T-cell (primary cell): ENCODE measurements around the gene RHOB. TPM values are rescaled to one million over a fixed set of nuclear protein-coding genes. Genes with fewer than 3 reads are reported as not detected.
"Not testable (repeated sequence)": the region's sequence is repeated elsewhere in the genome, so short reads cannot be mapped to it uniquely, and the experiment has no call there.

ENCODE experiments used
- ATAC-seq, 4 experiments: fragments of 200-7000 bp in 3 of 4; fragments of 150-1000 bp in 1 of 4; cut with Tn5 transposase; replicated peaks in 1 of 4; 1 replicate in 3 of 4; 2 replicates in 1 of 4; pipeline ENCODE4 v1.10.0; 2021; ENCODE audit warnings: moderate library complexity in 3 of 4, mild to moderate bottlenecking in 2 of 4, moderate number of reproducible peaks in 1 of 4
- CTCF ChIA-PET, 2 donors: fragments of 300-600 bp; sonication (Branson Sonifier 250); formaldehyde crosslinking; loops; one replicate each; lab custom pipeline; 2022; ENCODE audit warnings: antibody characterized with exemption in 2 of 2; lab: Charles Lee
- POLR2A ChIA-PET, 2 donors: fragments of 300-600 bp; sonication (Branson Sonifier 250); formaldehyde crosslinking; loops; one replicate each; lab custom pipeline; 2022; ENCODE audit warnings: antibody characterized with exemption in 2 of 2; lab: Charles Lee
- DNase-seq, 35 experiments: peaks; one replicate each; pipeline versions ENCODE4 v3.0.0 to v3.0.0-alpha.2; 2013 to 2023
- H3K27ac ChIP-seq: one replicate; pipeline ENCODE4 v1.5.1; 2013; ENCODE audit warnings: low read length
- H3K27me3 ChIP-seq, 2 experiments: replicated peaks in 1 of 2; 1 replicate in 1 of 2; 2 replicates in 1 of 2; pipeline versions ENCODE4 v1.6.1 to v1.7.0; 2013; ENCODE audit warnings: low read length in 1 of 2, mixed read lengths in 1 of 2; ENCODE audit not compliant: control insufficient read depth in 2 of 2, insufficient read depth in 2 of 2; ENCODE audit errors: extremely low read depth in 1 of 2
- H3K36me3 ChIP-seq, 2 donors: 1 replicate in 1 of 2; 2 replicates in 1 of 2; pipeline versions ENCODE4 v1.6.1 to v1.7.0; 2013; ENCODE audit warnings: low read length in 1 of 2; ENCODE audit not compliant: control insufficient read depth in 2 of 2, insufficient read depth in 1 of 2; ENCODE audit errors: extremely low read depth in 1 of 2
- H3K4me1 ChIP-seq, 2 experiments: 1 replicate in 1 of 2; 2 replicates in 1 of 2; pipeline versions ENCODE4 v1.6.1 to v1.7.0; 2013; ENCODE audit warnings: low read length in 2 of 2, mixed read lengths in 1 of 2; ENCODE audit not compliant: insufficient read depth in 2 of 2, control insufficient read depth in 1 of 2; ENCODE audit errors: extremely low read depth in 1 of 2
- H3K4me3 ChIP-seq, 2 donors: 1 replicate in 1 of 2; 2 replicates in 1 of 2; pipeline versions ENCODE4 v1.5.1 to v1.7.0; 2013; ENCODE audit warnings: mild to moderate bottlenecking in 2 of 2, low read length in 1 of 2, moderate library complexity in 1 of 2; ENCODE audit not compliant: control insufficient read depth in 1 of 2; ENCODE audit errors: extremely low read depth in 1 of 2
- H3K9me3 ChIP-seq: 2 replicates; pipeline ENCODE4 v1.7.0; 2013
- H3K27ac Mint-ChIP-seq, 2 donors: one replicate each; pipeline ENCODE4 v1.8.0; 2020 to 2021; ENCODE audit warnings: mild to moderate bottlenecking in 2 of 2, mixed read lengths in 2 of 2
- H3K27me3 Mint-ChIP-seq, 2 donors: one replicate each; pipeline ENCODE4 v1.8.0; 2021 to 2022; ENCODE audit warnings: mixed read lengths in 2 of 2
- H3K36me3 Mint-ChIP-seq: one replicate; pipeline ENCODE4 v1.8.0; 2021; ENCODE audit warnings: mixed read lengths
- H3K4me1 Mint-ChIP-seq, 3 donors: one replicate each; pipeline ENCODE4 v1.8.0; 2020 to 2022; ENCODE audit warnings: mixed read lengths in 3 of 3, mild to moderate bottlenecking in 1 of 3
- H3K4me3 Mint-ChIP-seq, 3 donors: one replicate each; pipeline ENCODE4 v1.8.0; 2020 to 2022; ENCODE audit warnings: mild to moderate bottlenecking in 3 of 3, mixed read lengths in 3 of 3, moderate library complexity in 3 of 3
- H3K9me3 Mint-ChIP-seq, 3 donors: one replicate each; pipeline ENCODE4 v1.8.0; 2020 to 2022; ENCODE audit warnings: mixed read lengths in 3 of 3
- WGBS: methylation state at CpG from one replicate; pipeline ENCODE4 v1.1.5; 2013; ENCODE audit warnings: missing lambda C conversion rate; ENCODE audit not compliant: insufficient coverage; 5-methylcytosine and 5-hydroxymethylcytosine counted together
- total RNA-seq, 35 experiments: library from RNA in 6 of 35; stranded (reverse) in 6 of 35; fragments of 120-200 nt in 1 of 35; gene quantifications; one replicate each; pipeline versions ENCODE4 v1.2.1 to v1.2.4 and lab custom pipeline; 2013 to 2026

Gene RHOB
- total RNA-seq, 5 donors from 2014 or later (not counting 1 experiment from before 2014, with no cell fraction given): 11.4 to 42.4 (median 14.7) TPM

DNA sequence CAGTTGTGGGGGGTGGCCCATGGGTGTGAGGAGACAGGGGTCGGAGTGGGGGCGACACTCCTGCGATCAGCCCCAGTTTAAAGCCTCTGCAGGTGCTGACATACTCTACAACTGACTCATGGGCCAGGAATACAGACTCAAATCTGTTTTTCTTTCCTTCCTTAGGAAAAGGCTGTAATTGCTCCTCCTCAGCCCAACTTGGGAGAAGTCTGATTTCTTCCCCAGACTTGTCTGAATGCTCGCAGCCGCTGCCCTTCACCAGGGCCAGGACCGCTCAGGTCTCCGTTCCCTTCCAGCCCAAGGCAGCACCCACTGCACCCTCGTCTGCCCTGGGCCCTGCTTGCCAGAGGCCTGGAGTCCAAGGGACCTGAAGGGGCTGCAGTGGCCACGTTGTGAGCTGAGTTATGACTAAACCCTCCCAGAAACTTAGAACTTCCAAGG, 41.3 kb downstream of the RHOB start:
- Histone ChIP-seq H3K27me3 (peaks cover 0 to 28% of the 10 kb centered on the region in 2 experiments), H3K4me1 (no peaks in the 10 kb centered on the region), H3K4me3 (no peak overlapping the region), H3K36me3 (no peaks in the 10 kb centered on the region), H3K9me3 (no peaks in the 10 kb centered on the region), H3K27ac (no peak overlapping the region)
- CTCF ChIA-PET: no interaction called here
- 89% methylated on average over 5 of the region's 9 CpGs for WGBS
- Mint-ChIP-seq H3K9me3 (no peaks in the 10 kb centered on the region), H3K36me3 (no peaks in the 10 kb centered on the region), H3K4me3 (no peak overlapping the region), H3K27me3 (no peaks in the 10 kb centered on the region), H3K4me1 (no peaks in the 10 kb centered on the region), H3K27ac (no peak overlapping the region)
- POLR2A ChIA-PET: no interaction called here
- no peak for ATAC-seq
- no peak for DNase-seq

DNA sequence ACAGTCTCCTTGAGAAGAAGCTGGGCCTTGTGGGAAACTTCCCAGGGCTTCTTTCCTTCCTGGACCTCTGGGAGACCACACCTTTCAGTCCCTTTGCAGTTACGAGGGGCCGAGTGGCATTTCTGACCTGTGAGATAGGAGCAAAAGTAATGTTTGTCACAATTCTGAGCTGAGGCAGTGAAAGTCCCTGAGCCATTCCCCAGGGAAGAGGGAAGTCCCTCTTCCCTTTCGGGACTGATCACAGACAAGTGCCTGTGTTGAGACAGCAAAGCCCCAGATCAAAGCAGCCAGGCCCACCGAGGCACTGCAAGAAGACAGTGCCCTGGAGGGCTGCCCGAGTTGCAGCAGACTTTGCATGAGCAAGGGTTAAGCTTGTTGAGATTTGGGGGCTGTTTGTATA, 41.9 kb downstream of the RHOB start:
- H3K27me3 ChIP-seq: peaks cover 0 to 28% of the 10 kb centered on the region in 2 experiments
- H3K4me1 Mint-ChIP-seq: no peaks in the 10 kb centered on the region
- H3K27me3 Mint-ChIP-seq: no peaks in the 10 kb centered on the region
- H3K36me3 ChIP-seq: no peaks in the 10 kb centered on the region
- H3K27ac ChIP-seq: no peak overlapping the region
- H3K36me3 Mint-ChIP-seq: no peaks in the 10 kb centered on the region
- H3K27ac Mint-ChIP-seq: no peak overlapping the region
- H3K9me3 ChIP-seq: no peaks in the 10 kb centered on the region
- H3K4me1 ChIP-seq: no peaks in the 10 kb centered on the region
- no peak overlapping the region for H3K4me3 ChIP-seq
- no peak for ATAC-seq
- ChIA-PET POLR2A (no interaction called here), CTCF (no interaction called here)
- no peak for DNase-seq
- H3K4me3 Mint-ChIP-seq: no peak overlapping the region
- no peaks in the 10 kb centered on the region for H3K9me3 Mint-ChIP-seq
- WGBS: 65% methylated on average over 2 of the region's 5 CpGs

DNA sequence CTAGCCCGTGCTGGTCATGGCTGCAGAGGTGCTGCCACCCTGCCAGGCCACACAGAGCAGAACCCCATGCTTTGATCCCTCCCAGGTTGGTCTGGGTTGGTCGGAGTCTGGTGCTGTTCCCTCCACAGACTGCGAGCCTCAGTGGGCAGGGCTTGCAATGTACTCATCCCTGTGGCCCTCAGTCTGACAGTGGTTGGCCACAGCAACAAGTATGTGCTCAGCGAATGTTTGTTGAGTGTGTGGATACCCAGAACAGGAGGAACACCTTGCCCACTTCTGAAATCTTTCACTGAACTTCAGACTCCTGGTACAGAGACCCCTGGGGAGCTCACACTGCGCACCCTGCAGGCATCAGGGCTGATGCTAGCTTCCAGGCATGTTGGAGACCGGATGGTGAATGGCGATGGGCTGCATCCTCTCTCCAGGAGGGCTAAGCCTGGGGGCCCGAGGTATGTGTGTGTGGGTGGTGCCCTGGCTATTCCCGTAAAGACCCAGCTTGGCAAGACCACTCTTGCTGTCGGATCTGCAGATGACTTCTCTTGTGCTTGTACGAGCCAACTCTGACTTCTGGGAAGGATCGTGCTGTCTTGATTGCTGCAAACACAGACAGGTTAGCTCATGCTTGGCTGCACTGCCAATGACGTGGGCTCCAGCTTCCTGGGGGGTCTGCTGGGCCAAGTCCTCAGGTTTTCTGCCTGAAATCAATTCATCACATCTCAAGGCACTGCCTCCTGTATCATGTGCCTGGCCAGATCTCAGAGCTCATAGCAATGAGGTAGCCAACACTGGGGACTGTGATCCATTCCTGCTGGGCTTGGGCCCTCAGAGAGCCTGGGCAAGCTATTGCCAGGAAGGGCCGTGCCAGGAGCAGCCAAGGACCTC, 43.7 kb downstream of the RHOB start:
- H3K27ac Mint-ChIP-seq: no peak overlapping the region

DNA sequence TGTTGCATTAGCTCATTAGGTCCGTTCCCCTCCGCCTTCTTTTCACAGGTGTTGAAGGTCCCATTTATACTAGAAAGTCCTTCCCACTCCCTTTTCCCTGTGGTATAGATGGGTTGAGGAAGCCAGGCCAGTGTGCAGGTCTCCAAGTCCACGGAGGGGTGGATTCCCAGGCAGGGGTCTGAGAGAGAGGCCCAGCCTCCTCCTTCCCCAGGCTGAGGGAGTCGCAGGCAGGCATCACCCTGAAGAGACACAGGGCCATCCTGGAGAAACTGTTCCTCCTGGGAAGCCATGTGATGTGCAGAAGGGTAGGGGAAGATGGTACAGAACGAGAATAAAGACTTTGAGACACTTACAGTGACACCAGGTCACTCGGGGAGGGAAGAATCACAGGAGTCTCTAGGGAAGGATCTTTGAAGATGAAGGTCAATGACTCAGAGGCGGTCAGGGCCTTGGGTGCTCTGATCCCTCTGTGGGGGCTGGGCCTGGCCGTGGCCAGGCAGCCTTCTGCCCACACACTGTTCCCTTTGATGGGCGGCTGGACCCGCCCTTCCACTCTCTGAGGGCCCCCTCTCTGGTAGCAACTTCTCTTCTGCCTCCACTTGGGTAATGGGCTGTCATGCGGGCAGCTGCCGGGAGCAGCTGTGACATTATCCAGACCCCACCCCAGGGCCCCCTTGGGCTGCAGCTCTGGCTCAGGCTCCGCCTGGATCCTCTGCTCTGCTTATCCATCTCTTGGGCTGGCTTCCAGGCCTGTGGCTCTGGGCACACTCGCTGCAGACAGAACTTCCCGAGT, 45.1 kb downstream of the RHOB start:
- Histone ChIP-seq H3K4me3 (no peak overlapping the region), H3K4me1 (no peaks in the 10 kb centered on the region), H3K9me3 (no peaks in the 10 kb centered on the region), H3K36me3 (no peaks in the 10 kb centered on the region), H3K27me3 (peaks cover 0 to 22% of the 10 kb centered on the region in 2 experiments), H3K27ac (no peak overlapping the region)
- 74% methylated on average over 9 of the region's 15 CpGs for WGBS
- Mint-ChIP-seq H3K9me3 (no peaks in the 10 kb centered on the region), H3K36me3 (no peaks in the 10 kb centered on the region), H3K27ac (no peak overlapping the region), H3K4me1 (no peaks in the 10 kb centered on the region), H3K27me3 (no peaks in the 10 kb centered on the region), H3K4me3 (no peak overlapping the region)
- ATAC-seq (no peak), DNase-seq (no peak)
- ChIA-PET POLR2A (no interaction called here), CTCF (interaction anchor here in 1 of 2 donors (0.7 kb wide), 1 partner anchor 249 kb away, joined by 5 read pairs; no protein-coding TSS in a partner anchor)

More for the DNA sequence above, 43.7 kb downstream of the RHOB start:
- no peaks in the 10 kb centered on the region for H3K36me3 Mint-ChIP-seq
- no peaks in the 10 kb centered on the region for H3K36me3 ChIP-seq
- peaks cover 0 to 24% of the 10 kb centered on the region in 2 experiments for H3K27me3 ChIP-seq
- no peak for DNase-seq
- no peaks in the 10 kb centered on the region for H3K9me3 ChIP-seq
- no peak overlapping the region for H3K27ac ChIP-seq
- POLR2A ChIA-PET: no interaction called here
- WGBS: 84% methylated on average over 13 of the region's 14 CpGs
- H3K9me3 Mint-ChIP-seq: no peaks in the 10 kb centered on the region
- no peak overlapping the region for H3K4me3 Mint-ChIP-seq
- no peak overlapping the region for H3K4me3 ChIP-seq
- H3K4me1 ChIP-seq: no peaks in the 10 kb centered on the region
- CTCF ChIA-PET: no interaction called here
- no peaks in the 10 kb centered on the region for H3K27me3 Mint-ChIP-seq
- H3K4me1 Mint-ChIP-seq: no peaks in the 10 kb centered on the region
- ATAC-seq: no peak

DNA sequence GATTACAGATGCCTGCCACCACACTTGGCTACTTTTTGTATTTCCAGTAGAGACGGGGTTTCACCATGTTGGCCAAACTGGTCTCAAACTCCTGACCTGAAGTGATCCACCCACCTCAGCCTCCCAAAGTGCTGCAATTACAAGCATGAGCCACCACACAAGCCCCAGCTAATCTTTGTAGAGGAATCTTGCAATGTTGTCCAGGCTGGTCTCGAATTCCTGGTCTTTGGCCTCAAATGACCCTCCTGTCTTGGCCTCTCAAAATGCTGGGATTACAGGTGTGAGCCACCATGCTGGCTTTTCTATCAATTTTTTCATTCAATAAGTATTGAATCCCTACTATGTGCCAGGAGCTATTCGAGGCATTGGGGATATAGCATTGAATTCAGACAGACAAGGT, 46.2 kb downstream of the RHOB start:
- H3K27ac ChIP-seq, H3K4me1 ChIP-seq, ATAC-seq, H3K4me3 Mint-ChIP-seq, H3K36me3 Mint-ChIP-seq, H3K27ac Mint-ChIP-seq, H3K9me3 ChIP-seq, H3K9me3 Mint-ChIP-seq, POLR2A ChIA-PET, H3K4me1 Mint-ChIP-seq, DNase-seq, H3K36me3 ChIP-seq, H3K27me3 Mint-ChIP-seq, CTCF ChIA-PET, H3K4me3 ChIP-seq: not testable (repeated sequence)
- H3K27me3 ChIP-seq: peaks cover 0 to 25% of the 10 kb centered on the region in 2 experiments
- WGBS: 86% methylated on average over 1 of the region's 3 CpGs

DNA sequence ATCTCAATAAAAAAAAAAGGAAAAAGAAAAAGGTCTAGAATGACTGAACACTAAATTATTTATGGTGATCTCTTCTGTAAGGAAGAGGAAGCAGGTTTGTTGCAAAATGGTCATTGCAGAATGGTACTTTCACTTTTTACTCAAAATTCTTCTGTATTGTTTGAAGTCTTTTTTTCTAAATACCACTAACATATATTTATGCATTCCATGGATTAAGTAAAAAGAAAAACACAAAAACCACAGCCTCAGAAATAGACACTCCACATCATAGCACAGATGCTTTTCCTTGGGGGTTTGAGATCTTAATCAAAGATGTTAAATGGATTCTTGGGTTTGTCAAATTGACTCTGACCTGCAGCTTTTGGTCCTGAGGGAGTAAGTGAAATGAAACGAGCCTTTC, 47.4 kb downstream of the RHOB start:
- Mint-ChIP-seq H3K27ac (no peak overlapping the region), H3K4me1 (no peaks in the 10 kb centered on the region), H3K27me3 (no peaks in the 10 kb centered on the region), H3K36me3 (no peaks in the 10 kb centered on the region), H3K9me3 (no peaks in the 10 kb centered on the region), H3K4me3 (no peak overlapping the region)
- ChIA-PET POLR2A (no interaction called here), CTCF (no interaction called here)
- no peak for ATAC-seq
- no CpG with 5 or more reads among the region's 1 CpG for WGBS
- no peaks in the 10 kb centered on the region for H3K36me3 ChIP-seq
- no peaks in the 10 kb centered on the region for H3K4me1 ChIP-seq
- H3K9me3 ChIP-seq: no peaks in the 10 kb centered on the region
- DNase-seq: no peak
- no peak overlapping the region for H3K4me3 ChIP-seq
- H3K27me3 ChIP-seq: peaks cover 0 to 22% of the 10 kb centered on the region in 2 experiments
- no peak overlapping the region for H3K27ac ChIP-seq
